H1 (cell line): ENCODE results near the gene AGAP3. TPM values are rescaled to one million over a fixed set of nuclear protein-coding genes. Genes with fewer than 3 reads are reported as not detected.

Experiments
- CTCF ChIA-PET: fragments of 300-600 bp; sonication (Branson Sonifier 250); formaldehyde crosslinking; loops from one replicate; lab custom pipeline; 2021; ENCODE audit not compliant: partially characterized antibody; lab: Charles Lee
- POLR2A ChIA-PET: fragments of 300-600 bp; sonication (Branson Sonifier 250); formaldehyde crosslinking; loops from one replicate; lab custom pipeline; 2021; ENCODE audit warnings: inconsistent platforms; ENCODE audit not compliant: partially characterized antibody; lab: Charles Lee
- DNase-seq, 2 experiments: peaks; one replicate each; pipeline versions ENCODE4 v3.0.0 to v3.0.0-alpha.2; 2010 to 2022; ENCODE audit warnings: low spot score in 2 of 2, low read depth in 1 of 2, mixed read lengths in 1 of 2
- FAIRE-seq: peaks from 2 replicates; lab custom pipeline; 2011; peaks lifted over from hg19 to GRCh38; lab: Jason Lieb, UNC
- H2AFZ ChIP-seq: 2 replicates; pipeline ENCODE4 v1.8.1; 2012; ENCODE audit warnings: low read length, inconsistent platforms
- H2AK5ac ChIP-seq: 2 replicates; pipeline ENCODE4 v1.6.1; 2013; ENCODE audit warnings: low read depth, low read length
- H2BK120ac ChIP-seq: replicated peaks from 2 replicates; pipeline ENCODE3; 2013; ENCODE audit warnings: low read depth, low read length, inconsistent platforms
- H2BK12ac ChIP-seq: 2 replicates; pipeline ENCODE4 v1.6.1; 2013; ENCODE audit warnings: low read depth, low read length
- H2BK15ac ChIP-seq: 2 replicates; pipeline ENCODE4 v1.6.1; 2013; ENCODE audit warnings: low read length
- H2BK20ac ChIP-seq: 2 replicates; pipeline ENCODE4 v1.6.1; 2013; ENCODE audit warnings: low read length
- H2BK5ac ChIP-seq: 2 replicates; pipeline ENCODE4 v1.6.1; 2013; ENCODE audit warnings: low read depth, low read length
- H3K14ac ChIP-seq: 2 replicates; pipeline ENCODE4 v1.6.1; 2013; ENCODE audit warnings: inconsistent platforms; ENCODE audit not compliant: insufficient read length
- H3K18ac ChIP-seq: 2 replicates; pipeline ENCODE4 v1.6.1; 2013; ENCODE audit warnings: low read length; ENCODE audit errors: extremely low read depth
- H3K23ac ChIP-seq: 2 replicates; pipeline ENCODE4 v1.6.1; 2013; ENCODE audit warnings: inconsistent platforms; ENCODE audit not compliant: insufficient read length
- H3K23me2 ChIP-seq: 2 replicates; pipeline ENCODE4 v1.6.1; 2013; ENCODE audit warnings: low read depth, low read length
- H3K27ac ChIP-seq: 2 replicates; pipeline ENCODE4 v1.6.1; 2011; ENCODE audit warnings: low read depth, low read length, inconsistent platforms
- H3K27me3 ChIP-seq, 4 experiments: replicated peaks in 1 of 4; 1 replicate in 1 of 4; 2 replicates in 3 of 4; pipeline versions ENCODE4 v1.6.1 to v1.8.1; 2011 to 2013; ENCODE audit warnings: low read length in 3 of 4, mild to moderate bottlenecking in 3 of 4, inconsistent platforms in 2 of 4, mixed read lengths in 2 of 4, moderate library complexity in 1 of 4; ENCODE audit not compliant: control insufficient read depth in 3 of 4, insufficient read depth in 3 of 4; ENCODE audit errors: extremely low read depth in 1 of 4
- H3K36me3 ChIP-seq, 4 experiments: 2 replicates each; pipeline versions ENCODE4 v1.6.1 to v1.8.1; 2011 to 2013; ENCODE audit warnings: mild to moderate bottlenecking in 4 of 4, low read length in 3 of 4, moderate library complexity in 2 of 4, control low read depth in 1 of 4, inconsistent platforms in 1 of 4; ENCODE audit not compliant: insufficient read depth in 4 of 4, control insufficient read depth in 2 of 4
- H3K4ac ChIP-seq: replicated peaks from 2 replicates; pipeline ENCODE3; 2013; ENCODE audit warnings: low read length, low read depth, mixed read lengths, inconsistent platforms; ENCODE audit not compliant: insufficient read length
- H3K4me1 ChIP-seq, 4 experiments: replicated peaks in 1 of 4; 1 replicate in 1 of 4; 2 replicates in 3 of 4; pipeline versions ENCODE4 v1.6.1 to v1.8.1; 2011 to 2013; ENCODE audit warnings: low read length in 3 of 4, inconsistent platforms in 2 of 4, mixed read lengths in 1 of 4; ENCODE audit not compliant: insufficient read depth in 4 of 4, control insufficient read depth in 3 of 4
- H3K4me2 ChIP-seq, 2 experiments: 2 replicates each; pipeline versions ENCODE4 v1.6.1 to v1.8.1; 2011 to 2013; ENCODE audit warnings: low read depth in 2 of 2, low read length in 2 of 2, control low read depth in 1 of 2, inconsistent platforms in 1 of 2, mild to moderate bottlenecking in 1 of 2; ENCODE audit not compliant: insufficient read depth in 1 of 2
- H3K4me3 ChIP-seq, 4 experiments: fragments of 200-600, 300-600 bp in 1 of 4; sonication (generic), shearing (Covaris generic), sonication (Bioruptor Twin) in 1 of 4; 2 replicates each; pipeline versions ENCODE4 v1.5.1 to v1.8.1; 2011 to 2016; ENCODE audit warnings: low read length in 4 of 4, low read depth in 3 of 4, control low read depth in 2 of 4, inconsistent platforms in 2 of 4, mild to moderate bottlenecking in 2 of 4, mixed read lengths in 1 of 4, moderate library complexity in 1 of 4; ENCODE audit not compliant: insufficient read depth in 2 of 4; ENCODE audit errors: extremely low read depth in 1 of 4
- H3K56ac ChIP-seq: replicated peaks from 2 replicates; pipeline ENCODE3; 2013; ENCODE audit warnings: low read depth, mild to moderate bottlenecking, mixed read lengths, low read length, inconsistent platforms; ENCODE audit not compliant: insufficient read length
- H3K79me1 ChIP-seq: 2 replicates; pipeline ENCODE4 v1.6.1; 2013; ENCODE audit warnings: low read depth, low read length, control low read depth
- H3K79me2 ChIP-seq, 2 experiments: 2 replicates each; pipeline versions ENCODE4 v1.6.1 to v1.8.1; 2012 to 2013; ENCODE audit warnings: low read length in 2 of 2, mild to moderate bottlenecking in 2 of 2, inconsistent platforms in 1 of 2; ENCODE audit not compliant: insufficient read depth in 2 of 2, control insufficient read depth in 1 of 2
- H3K9ac ChIP-seq, 4 experiments: replicated peaks in 1 of 4; 1 replicate in 1 of 4; 2 replicates in 3 of 4; pipeline versions ENCODE4 v1.6.1 to v1.8.1; 2011 to 2013; ENCODE audit warnings: low read depth in 3 of 4, low read length in 3 of 4, control low read depth in 2 of 4, mild to moderate bottlenecking in 2 of 4, moderate library complexity in 2 of 4, inconsistent platforms in 1 of 4; ENCODE audit errors: extremely low read depth in 1 of 4
- H3K9me3 ChIP-seq, 2 experiments: 2 replicates each; pipeline versions ENCODE4 v1.6.1 to v1.8.1; 2012 to 2013; ENCODE audit warnings: mild to moderate bottlenecking in 2 of 2, moderate library complexity in 2 of 2, control low read depth in 1 of 2, inconsistent platforms in 1 of 2, low read depth in 1 of 2, low read length in 1 of 2, mixed read lengths in 1 of 2; ENCODE audit not compliant: insufficient read depth in 2 of 2
- H4K20me1 ChIP-seq, 2 experiments: replicated peaks in 1 of 2; 2 replicates each; pipeline versions ENCODE3 to v1.8.1; 2011 to 2013; ENCODE audit warnings: inconsistent platforms in 2 of 2, low read length in 2 of 2, mild to moderate bottlenecking in 1 of 2; ENCODE audit not compliant: insufficient read depth in 2 of 2, control insufficient read depth in 1 of 2
- H4K5ac ChIP-seq: 2 replicates; pipeline ENCODE4 v1.6.1; 2013; ENCODE audit warnings: low read length, low read depth, mixed read lengths, inconsistent platforms; ENCODE audit not compliant: insufficient read length
- H4K8ac ChIP-seq: 2 replicates; pipeline ENCODE4 v1.8.0; 2013; ENCODE audit warnings: mild to moderate bottlenecking, moderate library complexity, low read length, inconsistent platforms; ENCODE audit not compliant: insufficient read depth; ENCODE audit errors: extremely low read depth
- H4K91ac ChIP-seq: replicated peaks from 2 replicates; pipeline ENCODE3; 2013; ENCODE audit warnings: low read length, mixed read lengths, inconsistent platforms; ENCODE audit not compliant: insufficient read length
- HDAC2 ChIP-seq, 2 experiments: fragments of 300-600 bp in 1 of 2; sonication (generic) in 1 of 2; IDR thresholded peaks; 2 replicates each; pipeline ENCODE4 v1.6.1; 2011 to 2012; ENCODE audit warnings: low read depth in 2 of 2, low read length in 2 of 2, mild to moderate bottlenecking in 2 of 2, moderate library complexity in 2 of 2, borderline replicate concordance in 1 of 2, inconsistent platforms in 1 of 2
- JUN ChIP-seq: IDR thresholded peaks from 2 replicates; pipeline ENCODE4 v1.6.1; 2011; ENCODE audit warnings: low read depth, mild to moderate bottlenecking, improper control_type of control experiment, low read length
- KDM1A ChIP-seq: fragments of 200-600, 300-600 bp; sonication (generic); IDR thresholded peaks from 2 replicates; pipeline ENCODE4 v1.7.1; 2016; ENCODE audit warnings: mild to moderate bottlenecking, low read length, borderline replicate concordance
- KDM4A ChIP-seq: IDR thresholded peaks from one replicate; pipeline ENCODE4 v1.7.1; 2012; ENCODE audit warnings: low read depth, mild to moderate bottlenecking, moderate library complexity, low read length, inconsistent platforms; ENCODE audit not compliant: severe bottlenecking
- POLR2A ChIP-seq, 2 experiments: IDR thresholded peaks; 1 replicate in 1 of 2; 2 replicates in 1 of 2; pipeline ENCODE4 v1.6.1; 2011; ENCODE audit warnings: low read depth in 2 of 2, low read length in 2 of 2, mild to moderate bottlenecking in 2 of 2; ENCODE audit errors: control extremely low read depth in 1 of 2
- POU5F1 ChIP-seq: IDR thresholded peaks from 2 replicates; pipeline ENCODE4 v1.6.1; 2011; ENCODE audit warnings: low read depth, mild to moderate bottlenecking, low read length, moderate library complexity
- SAP30 ChIP-seq: fragments of 300-600 bp; sonication (generic); IDR thresholded peaks from 2 replicates; pipeline ENCODE4 v1.7.1; 2012; ENCODE audit warnings: low read length, moderate library complexity, mild to moderate bottlenecking, inconsistent platforms; ENCODE audit not compliant: insufficient read depth, insufficient replicate concordance
- SIN3A ChIP-seq, 2 experiments: IDR thresholded peaks in 1 of 2; conservative IDR thresholded peaks in 1 of 2; 2 replicates each; pipeline ENCODE4 v1.6.1; 2011 to 2012; ENCODE audit warnings: low read length in 2 of 2, improper control_type of control experiment in 1 of 2, low read depth in 1 of 2, mild to moderate bottlenecking in 1 of 2
- SIRT6 ChIP-seq: IDR thresholded peaks from one replicate; pipeline ENCODE4 v1.7.1; 2012; ENCODE audit warnings: low read length, inconsistent platforms
- SIX5 ChIP-seq: IDR thresholded peaks from 2 replicates; pipeline ENCODE4 v1.6.1; 2011; ENCODE audit warnings: mild to moderate bottlenecking, low read depth, low read length
- WGBS, 2 experiments: shearing (Covaris generic) in 1 of 2; methylation state at CpG; one replicate each; pipeline versions ENCODE4 v1.1.6 to v1.1.7; 2013 to 2015; ENCODE audit warnings: low lambda C conversion rate in 2 of 2, mixed read lengths in 2 of 2, inconsistent platforms in 1 of 2, low coverage in 1 of 2, missing lambda C conversion rate in 1 of 2; ENCODE audit not compliant: insufficient replicate concordance in 2 of 2, insufficient coverage in 1 of 2, insufficient read length in 1 of 2; ENCODE audit errors: extremely low coverage in 1 of 2, missing lambda C conversion rate in 1 of 2; 5-methylcytosine and 5-hydroxymethylcytosine counted together
- polyA plus RNA-seq, 7 experiments: library from polyadenylated mRNA; depleted of rRNA in 3 of 7; stranded (reverse) in 5 of 7; unstranded in 2 of 7; fragments of >200 nt in 5 of 7; fragments of 200-250 nt in 2 of 7; gene quantifications; 1 replicate in 5 of 7; 2 replicates in 1 of 7; 4 replicates in 1 of 7; pipeline versions ENCODE4 v1.2.1 to v1.2.3, GENCODE V29; 2011 to 2013; ENCODE audit warnings: missing spikeins in 2 of 7, mixed read lengths in 2 of 7
- total RNA-seq: library from RNA; stranded (reverse); fragmentation: NEBNext Ultra II Directional; extraction: Animal tissue kit (Norgen Biotek cat#: 25700); gene quantifications from 2 replicates; pipeline ENCODE4 v1.2.1, GENCODE V29; 2021
- TF ChIP-seq, protein P1 (sequence below): IDR thresholded peaks from 2 replicates; pipeline ENCODE4 v1.6.1; 2012; ENCODE audit warnings: low read length, inconsistent platforms

Gene AGAP3
- total and polyA plus RNA-seq, 2 of the 8 experiments (the other 6 are each of a cell fraction or from before 2014, with no cell fraction given): 66.4 to 120 TPM

DNA sequence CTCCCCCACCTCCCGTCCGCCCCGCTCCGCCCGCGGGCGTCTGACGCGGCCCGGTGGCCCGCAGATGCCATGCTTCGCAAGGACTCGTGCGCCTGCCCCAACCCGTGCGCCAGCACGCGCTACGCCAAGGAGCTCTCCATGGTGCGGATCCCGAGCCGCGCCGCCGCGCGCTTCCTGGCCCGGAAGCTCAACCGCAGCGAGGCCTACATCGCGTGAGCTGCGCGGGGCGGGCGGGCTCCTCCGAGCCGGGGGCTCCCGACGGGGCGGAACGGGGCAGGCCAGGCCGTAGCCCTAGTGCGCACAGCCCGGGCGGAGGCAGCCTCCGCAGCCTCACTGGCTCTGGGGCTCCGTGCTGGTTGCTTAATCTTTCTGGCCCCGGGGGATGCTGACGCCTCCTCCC lies 35.2 kb upstream of the AGAP3 start:
- Histone ChIP-seq H2AFZ (no peak overlapping the region), H2AK5ac (no peak overlapping the region), H2BK5ac (no peak overlapping the region), H2BK120ac (no peak overlapping the region), H4K91ac (no peak overlapping the region), H4K8ac (no peak overlapping the region), H3K4me1 (peaks cover 0 to 8% (median 5%) of the 10 kb centered on the region in 4 experiments; a peak in 3 of 7 replicates), H3K18ac (no peak overlapping the region), H3K79me1 (no peaks in the 10 kb centered on the region), H3K36me3 (no peaks in the 10 kb centered on the region), H3K9ac (no peak overlapping the region), H3K23me2 (peaks cover 3% of the 10 kb centered on the region; the same call in 1 of the 2 replicates), H2BK12ac (no peak overlapping the region), H3K23ac (no peak overlapping the region), H3K4me3 (peak overlapping the region in 1 of 4 experiments; percentile 39; a peak in 2 of 8 replicates), H3K27ac (no peak overlapping the region), H2BK15ac (no peak overlapping the region), H3K4ac (no peak overlapping the region), H3K14ac (no peak overlapping the region), H3K9me3 (no peaks in the 10 kb centered on the region), H4K20me1 (peaks cover 2 to 14% of the 10 kb centered on the region in 2 experiments), H3K4me2 (peak overlapping the region; percentile 25 to 73; a peak in 3 of 4 replicates), H3K56ac (no peak overlapping the region), H3K27me3 (peaks cover 4 to 33% (median 26%) of the 10 kb centered on the region in 4 experiments), H2BK20ac (no peak overlapping the region), H4K5ac (no peak overlapping the region), H3K79me2 (no peaks in the 10 kb centered on the region)
- ChIA-PET CTCF (interaction anchor here (0.6 to 3.6 kb wide), 12 partner anchors 12 to 88 kb away, joined by 3 to 14 read pairs (median 4); no protein-coding TSS in a partner anchor), POLR2A (interaction anchor here (0.5 to 1.6 kb wide), 6 partner anchors 9 to 212 kb away, joined by 3 to 6 read pairs (median 3); partner anchors contain the start of gene TMUB1)
- FAIRE-seq (no peak), DNase-seq (peak in 1 of 2 experiments; percentile 92)
- 5% methylated on average over 24 of the region's 50 CpGs; no CpG with 5 or more reads in 1 of the 2 experiments for WGBS, 2 experiments
- TF ChIP-seq, protein P1, sequence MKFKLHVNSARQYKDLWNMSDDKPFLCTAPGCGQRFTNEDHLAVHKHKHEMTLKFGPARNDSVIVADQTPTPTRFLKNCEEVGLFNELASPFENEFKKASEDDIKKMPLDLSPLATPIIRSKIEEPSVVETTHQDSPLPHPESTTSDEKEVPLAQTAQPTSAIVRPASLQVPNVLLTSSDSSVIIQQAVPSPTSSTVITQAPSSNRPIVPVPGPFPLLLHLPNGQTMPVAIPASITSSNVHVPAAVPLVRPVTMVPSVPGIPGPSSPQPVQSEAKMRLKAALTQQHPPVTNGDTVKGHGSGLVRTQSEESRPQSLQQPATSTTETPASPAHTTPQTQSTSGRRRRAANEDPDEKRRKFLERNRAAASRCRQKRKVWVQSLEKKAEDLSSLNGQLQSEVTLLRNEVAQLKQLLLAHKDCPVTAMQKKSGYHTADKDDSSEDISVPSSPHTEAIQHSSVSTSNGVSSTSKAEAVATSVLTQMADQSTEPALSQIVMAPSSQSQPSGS: no peak
- no peak for TF ChIP-seq KDM1A
- TF ChIP-seq SIRT6: no peak
- TF ChIP-seq JUN: no peak
- no peak for TF ChIP-seq POLR2A (IDR thresholded peaks at IDR 0.05; ENCODE audit: control extremely low read depth in 1 of 2, low read depth in 2 of 2, low read length in 2 of 2)
- TF ChIP-seq SIX5: no peak
- TF ChIP-seq POU5F1: no peak
- TF ChIP-seq SAP30: no peak
- TF ChIP-seq KDM4A: no peak
- TF ChIP-seq HDAC2 (IDR thresholded peaks at IDR 0.05; ENCODE audit: borderline replicate concordance in 1 of 2, low read depth in 2 of 2, low read length in 2 of 2): peak; percentile 60 to 74; a peak in 1 of 4 replicates
- peak; percentile 98 to 99 for TF ChIP-seq SIN3A (conservative IDR thresholded peaks at IDR 0.05 in 1 of 2, IDR thresholded peaks at IDR 0.05 in 1 of 2; ENCODE audit: low read depth in 1 of 2, low read length in 2 of 2)
